SU-DHL-6 (cell line): ENCODE data around the gene BRD1.

Source experiments
- H2AFZ ChIP-seq: fragments of 200-600 bp; sonication (generic); 2 replicates; pipeline ENCODE4 v1.6.1; 2014; ENCODE audit warnings: low read depth, mild to moderate bottlenecking, moderate library complexity, mixed read lengths, antibody characterized with exemption, low read length; ENCODE audit not compliant: severe bottlenecking
- H3F3A ChIP-seq: fragments of 200-600 bp; shearing (Covaris generic); 2 replicates; pipeline ENCODE4 v1.6.0; 2016; ENCODE audit warnings: antibody characterized with exemption, mild to moderate bottlenecking; ENCODE audit not compliant: insufficient read depth
- H3K27ac ChIP-seq: fragments of 200-600 bp; sonication (generic); 2 replicates; pipeline ENCODE4 v1.5.1; 2016; ENCODE audit warnings: low read depth, mild to moderate bottlenecking, low read length, moderate library complexity, mixed read lengths
- H3K27me3 ChIP-seq: fragments of 200-600 bp; sonication (generic), shearing (Covaris generic); 2 replicates; pipeline ENCODE4 v1.6.0; 2014; ENCODE audit warnings: mild to moderate bottlenecking, low read length
- H3K36me3 ChIP-seq: fragments of 200-600 bp; sonication (generic); 2 replicates; pipeline ENCODE4 v1.6.1; 2014; ENCODE audit warnings: mild to moderate bottlenecking, low read length, mixed read lengths
- H3K4me2 ChIP-seq: fragments of 300-600, 200-600 bp; shearing (Covaris generic), sonication (generic); 2 replicates; pipeline ENCODE4 v1.6.0; 2014; ENCODE audit warnings: low read length, low read depth, mild to moderate bottlenecking; ENCODE audit not compliant: poor library complexity, severe bottlenecking
- H3K4me3 ChIP-seq: fragments of 200-600 bp; sonication (generic); 2 replicates; pipeline ENCODE4 v1.5.1; 2014; ENCODE audit warnings: antibody characterized with exemption, low read length, mild to moderate bottlenecking, mixed read lengths; ENCODE audit not compliant: insufficient read depth, poor library complexity, severe bottlenecking
- H3K79me2 ChIP-seq: fragments of 200-600 bp; sonication (generic); 2 replicates; pipeline ENCODE4 v1.6.1; 2014; ENCODE audit warnings: mild to moderate bottlenecking, low read length, moderate library complexity; ENCODE audit not compliant: insufficient read depth
- H3K9ac ChIP-seq: fragments of 200-600 bp; sonication (generic); 2 replicates; pipeline ENCODE4 v1.7.0; 2014; ENCODE audit warnings: mild to moderate bottlenecking, low read length
- H3K9me2 ChIP-seq: fragments of 200-600 bp; sonication (generic); replicated peaks from 2 replicates; pipeline ENCODE4 v1.6.1; 2014; ENCODE audit warnings: low read length; ENCODE audit not compliant: insufficient read depth
- H3K9me3 ChIP-seq: fragments of 200-600 bp; sonication (generic); 2 replicates; pipeline ENCODE4 v1.6.1; 2014; ENCODE audit warnings: low read length, mixed read lengths; ENCODE audit not compliant: insufficient read depth
- H4K20me1 ChIP-seq: fragments of 200-600 bp; sonication (generic); 2 replicates; pipeline ENCODE4 v1.6.1; 2014; ENCODE audit warnings: low read depth, mild to moderate bottlenecking, antibody characterized with exemption, low read length, moderate library complexity, mixed read lengths
- CTCF ChIP-seq: fragments of 200-600 bp; sonication (generic); IDR thresholded peaks from one replicate; pipeline ENCODE4 v1.5.1; 2017; ENCODE audit warnings: antibody characterized with exemption, mild to moderate bottlenecking, low read length, moderate library complexity; ENCODE audit not compliant: insufficient read depth, poor library complexity, severe bottlenecking
- EZH2phosphoT487 ChIP-seq: fragments of 200-600 bp; sonication (generic), shearing (Covaris generic); conservative IDR thresholded peaks from 2 replicates; pipeline ENCODE4 v1.6.1; 2018; ENCODE audit warnings: mild to moderate bottlenecking, antibody characterized with exemption, low read length, moderate library complexity, mixed read lengths

BRD1 gene

GRCh38 chr22:49861642-49862495 is 34.2 kb upstream of the BRD1 start:
- Histone ChIP-seq H3K79me2 (peaks cover 99% of the 10 kb centered on the region), H3K36me3 (0 out of 2 replicates have a peak, but pooled peaks cover 6% of the 10 kb centered on the region), H3K9me2 (no peaks in the 10 kb centered on the region), H4K20me1 (no peaks in the 10 kb centered on the region), H3K9ac (no peak overlapping the region), H3K27ac (no peak overlapping the region), H3K4me2 (no peak overlapping the region), H3F3A (peaks cover 10% of the 10 kb centered on the region; the same call in 1 of the 2 replicates), H3K27me3 (no peaks in the 10 kb centered on the region), H2AFZ (no peak overlapping the region), H3K4me3 (no peak overlapping the region), H3K9me3 (no peaks in the 10 kb centered on the region)
- TF ChIP-seq CTCF (no peak), EZH2phosphoT487 (no peak)

- Histone ChIP-seq H3K36me3 (no peaks in the 10 kb centered on the region), H3K9ac (no peak overlapping the region), H4K20me1 (no peaks in the 10 kb centered on the region), H3K79me2 (peaks cover 97% of the 10 kb centered on the region), H3F3A (peaks cover 5% of the 10 kb centered on the region; the same call in 1 of the 2 replicates), H3K27ac (no peak overlapping the region), H3K4me3 (no peak overlapping the region), H3K27me3 (no peaks in the 10 kb centered on the region), H3K9me2 (no peaks in the 10 kb centered on the region), H3K9me3 (no peaks in the 10 kb centered on the region), H2AFZ (no peak overlapping the region), H3K4me2 (no peak overlapping the region)
- TF ChIP-seq EZH2phosphoT487 (no peak), CTCF (no peak)
These were observed 31.2 kb upstream of the BRD1 start for GRCh38 chr22:49858827-49859226.

GRCh38 chr22:49856766-49857618 is 29.3 kb upstream of the BRD1 start:
- Histone ChIP-seq H3F3A (peaks cover 5% of the 10 kb centered on the region; the same call in 1 of the 2 replicates), H3K9ac (no peak overlapping the region), H3K4me2 (no peak overlapping the region), H3K36me3 (no peaks in the 10 kb centered on the region), H3K27ac (no peak overlapping the region), H3K27me3 (no peaks in the 10 kb centered on the region), H2AFZ (no peak overlapping the region), H4K20me1 (no peaks in the 10 kb centered on the region), H3K79me2 (peaks cover 78% of the 10 kb centered on the region), H3K9me3 (no peaks in the 10 kb centered on the region), H3K4me3 (no peak overlapping the region), H3K9me2 (no peaks in the 10 kb centered on the region)
- TF ChIP-seq CTCF (no peak), EZH2phosphoT487 (no peak)
